GM19395 (cell line): ENCODE measurements around the gene TPT1.

Source experiments
- ATAC-seq: cut with Tn5 transposase; IDR thresholded peaks from one replicate; pipeline ENCODE4 v1.9.1; 2021; ENCODE audit warnings: mild to moderate bottlenecking, moderate library complexity; ENCODE audit not compliant: unreplicated experiment

Gene TPT1

GRCh38 chr13:45335397-45336024 lies 5.5 kb downstream of the TPT1 start:
- ATAC-seq, result no peak

GRCh38 chr13:45333977-45334922 lies 6.7 kb downstream of the TPT1 start:
- ATAC-seq, result no peak

GRCh38 chr13:45333251-45333976 lies 7.6 kb downstream of the TPT1 start:
- no peak for ATAC-seq

- ATAC-seq, result no peak
These were observed 8.2 kb downstream of the TPT1 start for GRCh38 chr13:45332831-45333219.

- no peak for ATAC-seq
These were observed 8.8 kb downstream of the TPT1 start for GRCh38 chr13:45332036-45332830.

GRCh38 chr13:45331692-45332035 lies 9.3 kb downstream of the TPT1 start:
- ATAC-seq, result no peak

GRCh38 chr13:45331123-45331619 lies 9.8 kb downstream of the TPT1 start:
- ATAC-seq, result no peak

GRCh38 chr13:45328661-45329111 lies 12.3 kb downstream of the TPT1 start:
- ATAC-seq, result no peak

- no peak for ATAC-seq
These were observed 13.6 kb downstream of the TPT1 start for GRCh38 chr13:45327253-45327955.

GRCh38 chr13:45325806-45326205 lies 15.2 kb downstream of the TPT1 start:
- no peak for ATAC-seq

GRCh38 chr13:45320876-45321629 lies 19.9 kb downstream of the TPT1 start:
- ATAC-seq, result no peak

GRCh38 chr13:45316996-45317395 lies 24.0 kb downstream of the TPT1 start:
- ATAC-seq, result no peak

- no peak for ATAC-seq
These were observed 24.6 kb downstream of the TPT1 start for GRCh38 chr13:45316338-45316737.

GRCh38 chr13:45315520-45316167 lies 25.3 kb downstream of the TPT1 start:
- ATAC-seq, result no peak

GRCh38 chr13:45314822-45315221 lies 26.2 kb downstream of the TPT1 start:
- ATAC-seq, result no peak

GRCh38 chr13:45310341-45311131 lies 30.4 kb downstream of the TPT1 start:
- ATAC-seq, result no peak

- no peak for ATAC-seq
These were observed 34.0 kb downstream of the TPT1 start for GRCh38 chr13:45306966-45307365.

- ATAC-seq, result no peak
These were observed 35.9 kb downstream of the TPT1 start for GRCh38 chr13:45305079-45305478.
